NCI-H460 (cell line): ENCODE results near the gene LRP8. TPM values are rescaled to one million over a fixed set of nuclear protein-coding genes. Genes with fewer than 3 reads are reported as not detected.

ENCODE experiments used
- DNase-seq: peaks from one replicate; pipeline ENCODE4 v3.0.0-alpha.2; 2016; ENCODE audit warnings: low read depth; ENCODE audit errors: extremely low read depth
- total RNA-seq: library from RNA; depleted of rRNA; stranded (reverse); fragments of >200 nt; shearing (Covaris generic); gene quantifications from 2 replicates; pipeline ENCODE4 v1.2.3, GENCODE V29; 2014

The LRP8 gene
- total RNA-seq, 1 experiment from 2014 or later = 73.1 TPM

DNA sequence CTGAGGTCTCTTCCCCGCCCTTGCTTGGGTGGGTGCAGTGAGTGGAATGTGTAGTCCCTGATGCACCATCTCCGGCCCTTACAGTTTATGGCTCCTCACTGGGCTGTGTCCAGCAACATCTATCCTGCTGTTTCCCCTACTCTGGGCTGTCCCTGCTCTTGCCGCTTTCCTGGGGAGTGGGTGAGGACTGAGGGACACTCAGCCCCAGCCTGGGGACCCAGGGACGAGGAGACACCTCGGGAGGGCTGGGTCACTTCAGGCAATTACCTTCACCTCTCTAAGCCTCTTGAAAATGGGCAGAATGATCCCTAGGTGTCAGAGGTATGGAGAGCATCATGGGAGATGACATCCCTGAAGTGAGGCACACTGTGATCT, 13.6 kb upstream of the LRP8 start:
- DNase-seq = no peak

DNA sequence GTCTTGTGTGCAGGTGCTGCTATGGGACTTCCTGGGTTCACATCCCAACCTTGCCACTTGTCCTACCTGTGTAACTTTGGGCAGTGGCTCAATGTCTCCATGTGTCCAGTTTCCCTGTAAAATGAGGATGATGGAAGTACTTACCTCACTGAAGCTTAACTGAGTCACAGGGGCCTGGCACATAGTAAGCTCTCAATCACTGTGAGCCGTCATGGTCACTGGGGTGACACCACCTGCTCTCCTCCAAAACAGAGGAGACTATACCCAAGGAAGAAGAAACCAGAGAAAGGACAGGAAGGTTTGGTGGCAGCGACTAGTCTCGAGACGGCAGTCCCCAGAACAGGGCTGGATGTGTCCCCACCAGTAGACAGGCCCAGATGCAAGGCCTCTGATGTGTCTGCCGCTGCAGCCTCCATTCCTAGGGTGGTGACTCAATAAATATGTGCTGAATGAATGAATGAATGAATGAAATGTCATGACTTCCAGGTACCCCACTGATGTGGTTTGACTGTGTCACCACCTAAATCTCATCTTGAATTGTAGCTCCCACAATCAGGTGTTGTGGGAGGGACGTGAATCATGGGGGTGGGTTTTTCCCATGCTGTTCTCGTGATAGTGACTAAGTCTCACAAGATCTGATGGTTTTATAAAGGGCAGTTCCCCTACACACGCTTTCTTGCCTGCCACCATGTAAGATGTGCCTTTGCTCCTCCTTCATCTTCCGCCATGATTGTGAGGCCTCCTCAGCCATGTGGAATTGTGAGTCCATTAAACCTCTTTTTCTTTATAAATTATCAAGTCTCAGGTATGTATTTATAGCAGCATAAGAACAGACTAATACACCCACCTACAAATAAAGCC, 13.0 kb upstream of the LRP8 start:
- no peak for DNase-seq

DNA sequence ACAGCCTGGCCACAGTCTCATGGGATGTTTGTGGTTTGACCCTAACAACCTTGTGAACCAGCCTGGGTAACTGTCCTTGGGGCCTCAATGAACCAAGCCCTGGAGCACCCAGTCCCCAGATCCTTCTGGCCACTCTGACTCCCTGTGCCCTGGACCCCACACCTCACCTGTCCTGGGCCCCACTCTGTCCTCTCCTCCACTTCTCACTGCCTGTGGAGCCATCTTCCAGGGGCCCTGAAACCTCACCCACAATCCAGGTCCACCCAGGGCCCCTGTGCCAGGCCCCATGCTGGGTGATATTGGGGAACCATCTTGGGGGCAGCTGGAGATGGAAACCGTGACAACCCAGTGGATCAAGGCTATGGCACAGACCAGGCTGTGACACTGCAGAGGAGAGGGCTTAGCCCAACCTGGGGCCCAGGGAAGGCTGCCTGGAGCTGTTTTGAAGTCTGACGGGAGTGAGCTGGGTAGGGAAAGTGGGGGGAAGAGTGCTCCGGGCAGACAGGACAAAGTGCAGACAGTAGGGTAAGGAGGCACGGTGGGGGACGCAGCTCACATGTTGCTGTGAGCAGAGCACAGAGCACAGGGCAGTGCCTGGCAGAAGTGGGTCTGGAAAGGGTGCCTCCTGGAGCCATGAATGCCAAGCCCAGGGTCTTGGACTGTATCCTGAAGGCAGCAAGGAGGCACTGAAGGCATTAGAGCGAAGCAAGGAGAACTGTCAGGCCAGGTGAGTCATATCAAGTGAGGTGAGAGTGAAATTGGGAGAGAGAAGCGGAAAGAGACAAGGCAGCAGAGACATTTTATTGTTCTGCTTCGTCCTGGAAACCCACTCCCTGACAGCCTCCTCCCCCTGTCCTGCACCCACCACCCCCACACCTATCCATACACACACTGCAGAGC, 12.1 kb upstream of the LRP8 start:
- no peak for DNase-seq

GRCh38 chr1:53338423-53338822, 10.6 kb upstream of the LRP8 start:
- no peak for DNase-seq

- DNase-seq = no peak
These were observed 9.6 kb upstream of the LRP8 start for GRCh38 chr1:53337499-53337898.

DNA sequence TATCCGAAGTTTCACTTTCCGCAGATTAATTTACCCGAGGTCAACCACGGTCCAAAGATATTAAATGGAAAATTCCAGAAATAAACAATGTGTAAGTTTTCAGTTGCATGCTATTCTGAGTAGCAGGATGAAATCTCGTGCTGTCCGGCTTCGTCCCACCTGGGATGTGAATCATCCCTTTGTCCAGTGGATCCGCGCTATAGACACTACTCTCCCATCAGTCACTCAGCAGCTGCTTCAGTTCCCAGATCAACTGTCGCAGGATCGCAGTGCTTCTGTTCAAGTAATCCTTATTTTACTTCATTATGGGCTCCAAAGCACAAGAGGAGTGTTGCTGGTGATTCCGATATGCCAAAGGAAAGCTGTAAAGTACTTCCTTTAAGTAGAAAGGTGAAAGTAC, 8.3 kb upstream of the LRP8 start:
- DNase-seq = no peak

DNA sequence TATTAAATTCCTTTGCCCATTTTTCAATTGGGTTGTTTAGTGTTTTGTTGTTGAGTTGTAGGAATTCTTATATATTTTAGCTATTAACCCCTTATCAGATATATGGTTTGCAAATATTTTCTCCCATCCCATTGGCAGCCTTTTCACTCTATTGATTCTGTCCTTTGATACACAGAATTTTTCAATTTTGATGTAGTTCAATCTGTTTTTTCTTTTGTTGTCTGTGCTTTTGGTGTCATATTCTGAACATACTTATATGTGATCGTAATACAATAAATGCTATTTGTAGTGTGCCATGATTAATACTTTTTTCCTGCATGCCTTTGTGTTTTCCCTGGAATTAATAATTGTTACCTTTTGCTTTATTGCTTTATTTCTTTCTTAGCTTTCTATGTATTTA, 7.8 kb upstream of the LRP8 start:
- no peak for DNase-seq

- no peak for DNase-seq
These were observed 6.9 kb upstream of the LRP8 start for GRCh38 chr1:53334781-53335180.

DNA sequence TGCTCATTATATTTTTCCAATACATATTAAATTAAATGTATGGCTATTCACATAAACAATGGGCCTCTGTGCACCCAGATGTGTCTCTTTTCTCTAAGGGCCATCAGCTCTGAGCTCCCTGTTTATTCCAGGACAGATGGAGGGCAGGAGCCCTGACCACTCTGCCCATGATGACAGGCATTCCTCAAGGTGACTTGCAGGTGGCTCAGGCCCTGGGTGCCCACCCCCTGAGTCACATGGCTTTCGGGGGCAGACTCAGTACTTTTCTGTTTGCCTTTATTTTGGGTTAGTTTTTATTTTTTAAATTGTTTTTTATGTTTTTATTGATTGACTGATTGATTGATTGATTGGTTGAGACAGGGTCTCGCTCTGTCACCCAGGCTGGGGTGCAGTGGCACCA, 6.4 kb upstream of the LRP8 start:
- no peak for DNase-seq

DNA sequence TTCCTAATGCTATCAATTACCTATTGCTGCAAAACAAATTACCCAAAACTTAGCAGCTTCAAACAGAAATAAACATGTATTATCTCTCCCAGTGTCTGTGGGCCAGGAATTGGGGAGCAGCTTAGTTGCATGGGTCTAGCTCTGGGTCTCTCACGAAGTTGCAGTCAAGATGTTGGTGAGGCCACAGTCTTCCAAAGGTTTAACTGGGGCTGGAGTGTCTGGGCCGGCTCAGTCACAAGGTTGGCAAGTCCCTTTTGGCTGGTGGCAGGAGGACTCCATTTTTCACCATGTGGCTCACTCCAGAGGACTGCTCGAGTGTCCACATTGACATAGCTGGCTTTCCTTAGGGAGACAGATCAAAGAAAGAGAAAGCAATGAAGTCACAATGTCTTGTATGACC, 5.0 kb upstream of the LRP8 start:
- DNase-seq = no peak

DNA sequence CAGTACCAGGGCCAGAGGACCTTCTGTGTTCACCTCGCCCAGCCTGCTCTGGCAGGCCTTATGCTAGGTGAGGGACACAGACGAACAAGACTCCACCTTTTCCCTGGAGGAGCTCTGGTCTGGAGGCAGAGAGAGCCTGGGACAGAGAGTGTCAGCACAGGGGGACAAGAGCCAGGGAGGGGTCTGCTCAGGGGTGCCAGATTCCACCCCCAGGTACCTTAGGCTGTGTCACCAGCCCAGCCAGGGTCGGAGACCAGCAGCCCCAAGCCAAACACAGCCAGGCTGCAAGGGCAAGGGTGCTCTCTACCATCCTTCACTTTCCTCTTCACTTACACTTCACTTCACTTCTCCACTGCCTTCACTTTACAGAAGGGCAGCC, 4.3 kb upstream of the LRP8 start:
- DNase-seq = no peak

DNA sequence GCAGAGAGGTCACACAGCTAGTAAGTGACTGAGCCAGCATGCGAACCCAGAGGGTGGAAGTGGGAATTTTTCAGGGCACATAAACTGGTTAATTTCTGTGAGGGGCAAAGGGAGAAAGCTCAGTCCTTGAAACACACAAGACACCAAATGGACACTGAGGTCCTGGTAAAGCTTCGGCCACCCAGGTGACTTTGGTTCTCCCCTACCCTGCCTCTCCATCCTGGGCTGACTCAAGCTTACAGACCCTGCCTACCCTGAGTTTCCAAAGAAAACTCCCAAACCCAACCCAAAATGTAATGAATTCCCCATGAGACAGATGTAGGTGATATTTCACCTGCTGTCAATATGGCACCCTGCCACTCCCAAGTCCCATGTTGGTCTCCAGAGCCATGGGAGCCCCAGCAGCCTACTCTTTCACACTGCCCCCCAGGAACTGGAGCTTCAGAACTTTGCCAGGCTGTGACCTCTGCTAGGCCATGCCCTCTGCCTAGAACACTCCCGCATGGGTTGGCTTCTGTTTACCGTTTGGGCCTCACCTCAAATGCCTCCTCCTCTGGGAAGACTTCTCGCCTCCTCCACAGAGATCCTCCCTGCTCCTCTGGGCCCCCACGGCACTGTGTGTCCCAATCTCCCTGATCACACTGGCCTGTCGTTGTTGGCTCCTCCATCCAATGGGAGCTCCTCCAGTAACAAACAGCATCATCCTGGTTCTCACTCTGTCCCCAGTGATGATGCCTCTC, 3.7 kb upstream of the LRP8 start:
- no peak for DNase-seq

- no peak for DNase-seq
These were observed 2.9 kb upstream of the LRP8 start for GRCh38 chr1:53330819-53331218.

GRCh38 chr1:53328541-53329499, 950 bp upstream of the LRP8 start:
- DNase-seq = no peak

GRCh38 chr1:53327182-53327913, 522 bp downstream of the LRP8 start:
- DNase-seq = no peak

DNA sequence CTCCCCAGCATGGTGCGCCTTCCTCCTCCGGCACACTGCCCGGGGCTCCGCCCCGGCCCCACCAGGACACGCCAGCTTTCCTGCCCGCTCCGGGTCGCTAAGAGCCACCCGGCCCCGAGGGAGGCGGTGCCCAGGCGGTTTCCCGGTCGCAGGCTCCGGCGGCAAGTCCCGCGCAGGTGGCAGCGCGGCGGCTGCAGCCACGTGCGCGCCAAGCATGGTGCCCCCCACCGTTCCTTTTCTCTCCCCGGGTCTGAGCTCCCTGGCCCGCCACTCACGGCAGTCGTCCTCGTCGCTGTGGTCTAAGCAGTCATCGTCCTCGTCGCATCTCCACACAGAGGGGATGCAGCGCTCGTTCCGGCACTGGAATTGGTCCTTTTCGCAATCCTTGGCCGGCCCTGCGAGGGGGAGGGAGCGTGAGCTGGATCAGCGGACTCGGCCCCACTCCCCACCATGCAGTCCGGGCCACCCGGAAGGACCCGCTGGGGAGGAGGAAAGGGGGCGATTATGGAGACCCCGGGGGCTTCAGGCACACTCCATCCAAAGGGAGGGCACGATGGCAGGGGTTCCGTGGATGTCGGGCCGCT, 1.2 kb downstream of the LRP8 start:
- peak; percentile 40 for DNase-seq

GRCh38 chr1:53326088-53326597, 1.7 kb downstream of the LRP8 start:
- DNase-seq = peak; percentile 91

DNA sequence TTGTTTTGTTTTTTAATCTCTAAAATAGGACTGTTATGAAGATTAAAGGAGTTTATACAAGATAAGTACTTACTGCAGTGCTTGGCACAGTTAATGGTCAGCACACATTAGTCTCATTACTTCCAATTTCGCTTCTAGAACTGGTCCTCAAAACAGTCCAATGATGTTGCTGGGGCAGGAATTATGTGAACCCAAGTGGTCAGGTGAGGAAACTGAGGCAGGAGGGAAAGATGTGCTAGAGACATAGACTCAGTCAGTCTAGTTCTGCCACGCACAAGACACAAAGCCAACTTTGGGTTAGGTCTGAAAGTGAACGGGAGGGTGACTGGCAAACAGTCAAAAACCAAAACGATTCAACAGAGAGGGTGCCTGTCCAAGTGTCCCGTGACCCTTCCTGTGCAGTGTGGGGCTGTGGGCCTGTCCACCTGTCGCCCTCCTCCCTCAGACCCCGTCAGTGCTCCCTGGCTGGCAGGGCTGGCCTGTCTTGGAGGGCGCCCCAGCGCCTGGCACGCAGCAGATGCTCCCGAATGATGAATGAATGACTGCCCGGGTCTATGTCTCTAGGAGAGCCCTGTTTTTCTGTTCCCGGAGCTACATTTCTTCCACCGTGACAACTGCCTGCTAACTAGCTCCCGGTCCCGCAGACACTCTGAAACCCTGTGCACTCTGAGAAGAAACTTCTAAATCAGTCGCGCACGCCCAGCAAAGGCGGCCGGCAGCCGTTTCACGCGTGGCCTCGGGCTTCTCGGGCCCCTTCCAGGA, 2.4 kb downstream of the LRP8 start:
- no peak for DNase-seq
